GM23338 (cell line): ENCODE results near the gene TBX10. TPM values are rescaled to one million over a fixed set of nuclear protein-coding genes. Genes with fewer than 3 reads are reported as not detected.

ENCODE experiments used
- ATAC-seq: fragments of 200-7000 bp; cut with Tn5 transposase; 3 replicates; pipeline ENCODE4 v1.9.1; 2020
- DNase-seq: peaks from one replicate; pipeline ENCODE4 v3.0.0-alpha.2; 2015; ENCODE audit warnings: low spot score
- H2AFZ ChIP-seq: fragments of 200-600 bp; sonication (generic); 2 replicates; pipeline ENCODE4 v1.8.0; 2016; ENCODE audit warnings: antibody characterized with exemption, mild to moderate bottlenecking, moderate library complexity
- H3F3A ChIP-seq: fragments of 200-600 bp; sonication (generic); replicated peaks from 2 replicates; pipeline ENCODE4 v1.8.0; 2017; ENCODE audit warnings: antibody characterized with exemption, mixed run types, low read depth
- H3K27ac ChIP-seq: fragments of 200-600 bp; sonication (generic); 2 replicates; pipeline ENCODE4 v1.6.1; 2016; ENCODE audit warnings: low read depth
- H3K27me3 ChIP-seq: fragments of 200-600 bp; sonication (generic); 2 replicates; pipeline ENCODE4 v1.8.0; 2016; ENCODE audit warnings: mild to moderate bottlenecking, mixed run types, moderate library complexity; ENCODE audit not compliant: insufficient read depth
- H3K36me3 ChIP-seq: fragments of 200-600 bp; sonication (generic); 2 replicates; pipeline ENCODE4 v1.8.0; 2016; ENCODE audit warnings: mild to moderate bottlenecking; ENCODE audit not compliant: insufficient read depth
- H3K4me1 ChIP-seq: fragments of 200-600 bp; sonication (generic); 2 replicates; pipeline ENCODE4 v1.8.0; 2016; ENCODE audit warnings: mild to moderate bottlenecking, moderate library complexity; ENCODE audit not compliant: insufficient read depth
- H3K4me2 ChIP-seq: fragments of 200-600 bp; sonication (generic); 2 replicates; pipeline ENCODE4 v1.7.1; 2017; ENCODE audit warnings: mixed run types
- H3K4me3 ChIP-seq: fragments of 200-600 bp; sonication (generic); 2 replicates; pipeline ENCODE4 v1.6.1; 2016; ENCODE audit warnings: mixed run types
- H3K79me2 ChIP-seq: fragments of 200-600 bp; sonication (generic); replicated peaks from 2 replicates; pipeline ENCODE4 v1.8.0; 2017; ENCODE audit warnings: mild to moderate bottlenecking; ENCODE audit not compliant: insufficient read depth
- H3K9me2 ChIP-seq: fragments of 200-600 bp; sonication (generic); 2 replicates; pipeline ENCODE4 v1.8.0; 2017; ENCODE audit not compliant: insufficient read depth
- H4K20me1 ChIP-seq: fragments of 200-600 bp; sonication (generic); replicated peaks from 2 replicates; pipeline ENCODE4 v1.8.0; 2017; ENCODE audit warnings: mild to moderate bottlenecking; ENCODE audit not compliant: insufficient read depth
- H3K27ac Mint-ChIP-seq: 2 replicates; pipeline ENCODE4 v1.8.0; 2020; ENCODE audit warnings: inconsistent platforms, mild to moderate bottlenecking, moderate library complexity, mixed read lengths
- H3K27me3 Mint-ChIP-seq: 3 replicates; pipeline ENCODE4 v1.8.0; 2022; ENCODE audit warnings: low read depth, mild to moderate bottlenecking, moderate library complexity, mixed read lengths, inconsistent platforms; ENCODE audit not compliant: insufficient read depth, poor library complexity
- H3K36me3 Mint-ChIP-seq: 3 replicates; pipeline ENCODE4 v1.8.0; 2021; ENCODE audit warnings: low read depth, mild to moderate bottlenecking, inconsistent platforms, moderate library complexity, mixed read lengths
- H3K4me1 Mint-ChIP-seq: 3 replicates; pipeline ENCODE4 v1.8.0; 2020; ENCODE audit warnings: mild to moderate bottlenecking, inconsistent platforms, mixed read lengths
- H3K4me3 Mint-ChIP-seq: 3 replicates; pipeline ENCODE4 v1.8.0; 2021; ENCODE audit warnings: moderate library complexity, mild to moderate bottlenecking, inconsistent platforms, mixed read lengths
- H3K9me3 Mint-ChIP-seq: 3 replicates; pipeline ENCODE4 v1.8.0; 2020; ENCODE audit warnings: moderate library complexity, mild to moderate bottlenecking, inconsistent platforms, mixed read lengths
- CREB1 ChIP-seq: fragments of 250-450 bp; sonication (Bioruptor Pico); IDR thresholded peaks from 2 replicates; pipeline ENCODE4 v1.5.0; 2020; ENCODE audit warnings: low read depth, mild to moderate bottlenecking, moderate library complexity
- ETS1 ChIP-seq: IDR thresholded peaks from 2 replicates; pipeline ENCODE4 v1.6.1; 2016; ENCODE audit warnings: antibody characterized with exemption
- EZH2 ChIP-seq: fragments of 200-600 bp; sonication (generic); IDR thresholded peaks from one replicate; pipeline ENCODE4 v1.8.0; 2017; ENCODE audit warnings: antibody characterized with exemption, mild to moderate bottlenecking, low read depth; ENCODE audit not compliant: unreplicated experiment
- EZH2phosphoT487 ChIP-seq: fragments of 200-600 bp; sonication (generic); IDR thresholded peaks from one replicate; pipeline ENCODE4 v1.8.1; 2018; ENCODE audit warnings: antibody characterized with exemption; ENCODE audit not compliant: unreplicated experiment
- JUNB ChIP-seq: IDR thresholded peaks from one replicate; pipeline ENCODE4 v1.6.1; 2016; ENCODE audit warnings: antibody characterized with exemption; ENCODE audit not compliant: unreplicated experiment
- NANOG ChIP-seq: IDR thresholded peaks from 2 replicates; pipeline ENCODE4 v1.6.1; 2016; ENCODE audit warnings: antibody characterized with exemption, borderline replicate concordance
- POLR2AphosphoS5 ChIP-seq: IDR thresholded peaks from 2 replicates; pipeline ENCODE4 v1.6.1; 2016; ENCODE audit warnings: antibody characterized with exemption, low read depth
- REST ChIP-seq: IDR thresholded peaks from one replicate; pipeline ENCODE4 v1.6.1; 2018; ENCODE audit warnings: antibody characterized with exemption; ENCODE audit not compliant: unreplicated experiment
- STAT1 ChIP-seq: IDR thresholded peaks from one replicate; pipeline ENCODE4 v1.6.1; 2016; ENCODE audit warnings: antibody characterized with exemption; ENCODE audit not compliant: unreplicated experiment
- ZNF114 ChIP-seq: fragments of 250-450 bp; sonication (Bioruptor Pico); IDR thresholded peaks from 2 replicates; pipeline ENCODE4 v1.5.0; 2020; ENCODE audit warnings: mild to moderate bottlenecking, moderate library complexity
- ZNF331 ChIP-seq: fragments of 250-450 bp; sonication (Bioruptor Pico); IDR thresholded peaks from 2 replicates; pipeline ENCODE4 v1.5.0; 2020; ENCODE audit warnings: low read depth, mild to moderate bottlenecking, moderate library complexity
- polyA plus RNA-seq: library from polyadenylated mRNA; unstranded; fragments of >200 nt; fragmentation: Nextera tagmentation; extraction: Ambion mirVana; gene quantifications from 2 replicates; pipeline ENCODE4 v1.2.1, GENCODE V29; 2016
- total RNA-seq: library from RNA; depleted of rRNA; stranded (reverse); fragments of >200 nt; shearing (Covaris generic); gene quantifications from 2 replicates; pipeline ENCODE4 v1.2.3, GENCODE V29; 2014
- TF ChIP-seq, protein P1 (sequence below): fragments of 250-450 bp; sonication (Bioruptor Pico); IDR thresholded peaks from 2 replicates; pipeline ENCODE4 v1.5.0; 2020; ENCODE audit warnings: mild to moderate bottlenecking, moderate library complexity
- TF ChIP-seq, protein P2 (sequence below), 2 experiments: fragments of 200-600 bp in 1 of 2; sonication (generic) in 1 of 2; conservative IDR thresholded peaks; 2 replicates each; pipeline versions ENCODE4 v1.5.1 to v1.6.1; 2016 to 2017; ENCODE audit warnings: antibody characterized with exemption in 2 of 2, low read depth in 2 of 2, mild to moderate bottlenecking in 2 of 2, moderate library complexity in 1 of 2

The TBX10 gene
- total and polyA plus RNA-seq, 2 experiments from 2014 or later: 0.10 TPM; not detected in 1

- H3K27ac ChIP-seq: no peak overlapping the region
- no peak for TF ChIP-seq ETS1
- no peak for TF ChIP-seq REST
- TF ChIP-seq EZH2: no peak
- no peak for TF ChIP-seq CREB1 (CRISPR knock-in tag)
- no peak for TF ChIP-seq ZNF114 (CRISPR knock-in tag)
- no peak for TF ChIP-seq POLR2AphosphoS5
- TF ChIP-seq NANOG: no peak
- TF ChIP-seq, protein P1, sequence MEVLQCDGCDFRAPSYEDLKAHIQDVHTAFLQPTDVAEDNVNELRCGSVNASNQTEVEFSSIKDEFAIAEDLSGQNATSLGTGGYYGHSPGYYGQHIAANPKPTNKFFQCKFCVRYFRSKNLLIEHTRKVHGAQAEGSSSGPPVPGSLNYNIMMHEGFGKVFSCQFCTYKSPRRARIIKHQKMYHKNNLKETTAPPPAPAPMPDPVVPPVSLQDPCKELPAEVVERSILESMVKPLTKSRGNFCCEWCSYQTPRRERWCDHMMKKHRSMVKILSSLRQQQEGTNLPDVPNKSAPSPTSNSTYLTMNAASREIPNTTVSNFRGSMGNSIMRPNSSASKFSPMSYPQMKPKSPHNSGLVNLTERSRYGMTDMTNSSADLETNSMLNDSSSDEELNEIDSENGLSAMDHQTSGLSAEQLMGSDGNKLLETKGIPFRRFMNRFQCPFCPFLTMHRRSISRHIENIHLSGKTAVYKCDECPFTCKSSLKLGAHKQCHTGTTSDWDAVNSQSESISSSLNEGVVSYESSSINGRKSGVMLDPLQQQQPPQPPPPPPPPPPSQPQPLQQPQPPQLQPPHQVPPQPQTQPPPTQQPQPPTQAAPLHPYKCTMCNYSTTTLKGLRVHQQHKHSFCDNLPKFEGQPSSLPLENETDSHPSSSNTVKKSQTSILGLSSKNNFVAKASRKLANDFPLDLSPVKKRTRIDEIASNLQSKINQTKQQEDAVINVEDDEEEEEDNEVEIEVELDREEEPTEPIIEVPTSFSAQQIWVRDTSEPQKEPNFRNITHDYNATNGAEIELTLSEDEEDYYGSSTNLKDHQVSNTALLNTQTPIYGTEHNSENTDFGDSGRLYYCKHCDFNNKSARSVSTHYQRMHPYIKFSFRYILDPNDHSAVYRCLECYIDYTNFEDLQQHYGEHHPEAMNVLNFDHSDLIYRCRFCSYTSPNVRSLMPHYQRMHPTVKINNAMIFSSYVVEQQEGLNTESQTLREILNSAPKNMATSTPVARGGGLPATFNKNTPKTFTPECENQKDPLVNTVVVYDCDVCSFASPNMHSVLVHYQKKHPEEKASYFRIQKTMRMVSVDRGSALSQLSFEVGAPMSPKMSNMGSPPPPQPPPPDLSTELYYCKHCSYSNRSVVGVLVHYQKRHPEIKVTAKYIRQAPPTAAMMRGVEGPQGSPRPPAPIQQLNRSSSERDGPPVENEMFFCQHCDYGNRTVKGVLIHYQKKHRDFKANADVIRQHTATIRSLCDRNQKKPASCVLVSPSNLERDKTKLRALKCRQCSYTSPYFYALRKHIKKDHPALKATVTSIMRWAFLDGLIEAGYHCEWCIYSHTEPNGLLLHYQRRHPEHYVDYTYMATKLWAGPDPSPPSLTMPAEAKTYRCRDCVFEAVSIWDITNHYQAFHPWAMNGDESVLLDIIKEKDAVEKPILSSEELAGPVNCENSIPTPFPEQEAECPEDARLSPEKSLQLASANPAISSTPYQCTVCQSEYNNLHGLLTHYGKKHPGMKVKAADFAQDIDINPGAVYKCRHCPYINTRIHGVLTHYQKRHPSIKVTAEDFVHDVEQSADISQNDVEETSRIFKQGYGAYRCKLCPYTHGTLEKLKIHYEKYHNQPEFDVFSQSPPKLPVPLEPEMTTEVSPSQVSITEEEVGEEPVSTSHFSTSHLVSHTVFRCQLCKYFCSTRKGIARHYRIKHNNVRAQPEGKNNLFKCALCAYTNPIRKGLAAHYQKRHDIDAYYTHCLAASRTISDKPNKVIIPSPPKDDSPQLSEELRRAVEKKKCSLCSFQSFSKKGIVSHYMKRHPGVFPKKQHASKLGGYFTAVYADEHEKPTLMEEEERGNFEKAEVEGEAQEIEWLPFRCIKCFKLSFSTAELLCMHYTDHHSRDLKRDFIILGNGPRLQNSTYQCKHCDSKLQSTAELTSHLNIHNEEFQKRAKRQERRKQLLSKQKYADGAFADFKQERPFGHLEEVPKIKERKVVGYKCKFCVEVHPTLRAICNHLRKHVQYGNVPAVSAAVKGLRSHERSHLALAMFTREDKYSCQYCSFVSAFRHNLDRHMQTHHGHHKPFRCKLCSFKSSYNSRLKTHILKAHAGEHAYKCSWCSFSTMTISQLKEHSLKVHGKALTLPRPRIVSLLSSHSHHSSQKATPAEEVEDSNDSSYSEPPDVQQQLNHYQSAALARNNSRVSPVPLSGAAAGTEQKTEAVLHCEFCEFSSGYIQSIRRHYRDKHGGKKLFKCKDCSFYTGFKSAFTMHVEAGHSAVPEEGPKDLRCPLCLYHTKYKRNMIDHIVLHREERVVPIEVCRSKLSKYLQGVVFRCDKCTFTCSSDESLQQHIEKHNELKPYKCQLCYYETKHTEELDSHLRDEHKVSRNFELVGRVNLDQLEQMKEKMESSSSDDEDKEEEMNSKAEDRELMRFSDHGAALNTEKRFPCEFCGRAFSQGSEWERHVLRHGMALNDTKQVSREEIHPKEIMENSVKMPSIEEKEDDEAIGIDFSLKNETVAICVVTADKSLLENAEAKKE (CRISPR knock-in tag): no peak
- TF ChIP-seq, protein P2, sequence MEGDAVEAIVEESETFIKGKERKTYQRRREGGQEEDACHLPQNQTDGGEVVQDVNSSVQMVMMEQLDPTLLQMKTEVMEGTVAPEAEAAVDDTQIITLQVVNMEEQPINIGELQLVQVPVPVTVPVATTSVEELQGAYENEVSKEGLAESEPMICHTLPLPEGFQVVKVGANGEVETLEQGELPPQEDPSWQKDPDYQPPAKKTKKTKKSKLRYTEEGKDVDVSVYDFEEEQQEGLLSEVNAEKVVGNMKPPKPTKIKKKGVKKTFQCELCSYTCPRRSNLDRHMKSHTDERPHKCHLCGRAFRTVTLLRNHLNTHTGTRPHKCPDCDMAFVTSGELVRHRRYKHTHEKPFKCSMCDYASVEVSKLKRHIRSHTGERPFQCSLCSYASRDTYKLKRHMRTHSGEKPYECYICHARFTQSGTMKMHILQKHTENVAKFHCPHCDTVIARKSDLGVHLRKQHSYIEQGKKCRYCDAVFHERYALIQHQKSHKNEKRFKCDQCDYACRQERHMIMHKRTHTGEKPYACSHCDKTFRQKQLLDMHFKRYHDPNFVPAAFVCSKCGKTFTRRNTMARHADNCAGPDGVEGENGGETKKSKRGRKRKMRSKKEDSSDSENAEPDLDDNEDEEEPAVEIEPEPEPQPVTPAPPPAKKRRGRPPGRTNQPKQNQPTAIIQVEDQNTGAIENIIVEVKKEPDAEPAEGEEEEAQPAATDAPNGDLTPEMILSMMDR (conservative IDR thresholded peaks at IDR 0.05; ENCODE audit: low read depth in 2 of 2): no peak
- no peak for TF ChIP-seq JUNB
- TF ChIP-seq STAT1: no peak
- TF ChIP-seq ZNF331 (CRISPR knock-in tag): no peak
- no peak for TF ChIP-seq EZH2phosphoT487
- H3K4me1 Mint-ChIP-seq: peaks cover 19% of the 10 kb centered on the region
- no peak overlapping the region for H2AFZ ChIP-seq
- H3K27me3 Mint-ChIP-seq: peaks cover 14% of the 10 kb centered on the region
- H3K9me3 Mint-ChIP-seq: no peaks in the 10 kb centered on the region; the same call in 2 of the 3 replicates
- H4K20me1 ChIP-seq: no peaks in the 10 kb centered on the region
- H3K4me3 ChIP-seq: no peak overlapping the region
- no peaks in the 10 kb centered on the region for H3K36me3 ChIP-seq
- ATAC-seq (no peak), DNase-seq (no peak)
- H3K9me2 ChIP-seq: no peaks in the 10 kb centered on the region
- peaks cover 19% of the 10 kb centered on the region for H3K4me1 ChIP-seq
- H3K4me2 ChIP-seq: no peak overlapping the region
- peaks cover 9% of the 10 kb centered on the region; the same call in 1 of the 2 replicates for H3K79me2 ChIP-seq
- 0 out of 2 replicates have a peak, but pooled peaks cover 3% of the 10 kb centered on the region for H3F3A ChIP-seq
- H3K27ac Mint-ChIP-seq: no peak overlapping the region
- peaks cover 29% of the 10 kb centered on the region for H3K36me3 Mint-ChIP-seq
- 0 out of 2 replicates have a peak, but pooled peaks cover 1% of the 10 kb centered on the region for H3K27me3 ChIP-seq
- no peak overlapping the region for H3K4me3 Mint-ChIP-seq
These were observed 29.2 kb downstream of the TBX10 start for GRCh38 chr11:67610302-67610868.
